Measurements from ENCODE around the gene REG1B. TPM values are rescaled to one million over a fixed set of nuclear protein-coding genes. Genes with fewer than 3 reads are reported as not detected.

Gene REG1B
- total RNA-seq, 2 donors from 2014 or later: 1.8 TPM; not detected in 1

- Histone ChIP-seq H3K27me3 (replicated peaks; ENCODE audit: insufficient read depth) (no peaks in the 10 kb centered on the region), H3K4me3 (no peak overlapping the region), H3K9me3 (peaks cover 6% of the 10 kb centered on the region), H3K36me3 (no peaks in the 10 kb centered on the region), H3K4me1 (ENCODE audit: control insufficient read depth in 1 of 2, low read depth in 2 of 2) (no peaks in the 10 kb centered on the region), H3K27ac (no peak overlapping the region)
- ATAC-seq (ENCODE audit: insufficient number of reproducible peaks, low FRiP score, low read depth) (no peak), DNase-seq (ENCODE audit: low spot score) (no peak)
- no peak for TF ChIP-seq CTCF (IDR thresholded peaks at IDR 0.05)
These were observed 12.5 kb upstream of the REG1B start for GRCh38 chr2:79100285-79100684.

- Histone ChIP-seq H3K9me3 (peaks cover 6% of the 10 kb centered on the region), H3K4me1 (ENCODE audit: control insufficient read depth in 1 of 2, low read depth in 2 of 2) (no peaks in the 10 kb centered on the region), H3K4me3 (no peak overlapping the region), H3K36me3 (no peaks in the 10 kb centered on the region), H3K27ac (no peak overlapping the region), H3K27me3 (replicated peaks; ENCODE audit: insufficient read depth) (no peaks in the 10 kb centered on the region)
- no peak for TF ChIP-seq CTCF (IDR thresholded peaks at IDR 0.05)
- ATAC-seq (ENCODE audit: insufficient number of reproducible peaks, low FRiP score, low read depth) (no peak), DNase-seq (ENCODE audit: low spot score) (no peak)
These were observed 11.4 kb upstream of the REG1B start for GRCh38 chr2:79099140-79099686.

- Histone ChIP-seq H3K4me1 (ENCODE audit: control insufficient read depth in 1 of 2, low read depth in 2 of 2) (no peaks in the 10 kb centered on the region), H3K4me3 (no peak overlapping the region), H3K27ac (no peak overlapping the region), H3K9me3 (peaks cover 6% of the 10 kb centered on the region), H3K36me3 (no peaks in the 10 kb centered on the region), H3K27me3 (replicated peaks; ENCODE audit: insufficient read depth) (no peaks in the 10 kb centered on the region)
- DNase-seq (ENCODE audit: low spot score) (no peak), ATAC-seq (ENCODE audit: insufficient number of reproducible peaks, low FRiP score, low read depth) (no peak)
- TF ChIP-seq CTCF (IDR thresholded peaks at IDR 0.05): no peak
These were observed 10.1 kb upstream of the REG1B start for GRCh38 chr2:79097843-79098242.

GRCh38 chr2:79090693-79091092 lies 2.9 kb upstream of the REG1B start:
- ATAC-seq (ENCODE audit: insufficient number of reproducible peaks, low FRiP score, low read depth) (no peak), DNase-seq (ENCODE audit: low spot score) (no peak)
- no peak for TF ChIP-seq CTCF (IDR thresholded peaks at IDR 0.05)
- H3K4me3 ChIP-seq: no peak overlapping the region
- H3K27ac ChIP-seq: no peak overlapping the region
- H3K9me3 ChIP-seq: no peaks in the 10 kb centered on the region
- H3K4me1 ChIP-seq (ENCODE audit: control insufficient read depth in 1 of 2, low read depth in 2 of 2): no peaks in the 10 kb centered on the region
- no peaks in the 10 kb centered on the region for H3K27me3 ChIP-seq (replicated peaks; ENCODE audit: insufficient read depth)
- H3K36me3 ChIP-seq: no peaks in the 10 kb centered on the region

GRCh38 chr2:79086255-79086654 lies 1.5 kb downstream of the REG1B start:
- ATAC-seq (ENCODE audit: insufficient number of reproducible peaks, low FRiP score, low read depth) (no peak), DNase-seq (ENCODE audit: low spot score) (no peak)
- Histone ChIP-seq H3K4me3 (no peak overlapping the region), H3K9me3 (no peaks in the 10 kb centered on the region), H3K27me3 (replicated peaks; ENCODE audit: insufficient read depth) (no peaks in the 10 kb centered on the region), H3K27ac (no peak overlapping the region), H3K4me1 (ENCODE audit: control insufficient read depth in 1 of 2, low read depth in 2 of 2) (no peaks in the 10 kb centered on the region), H3K36me3 (no peaks in the 10 kb centered on the region)
- TF ChIP-seq CTCF (IDR thresholded peaks at IDR 0.05): no peak

All from thoracic aorta (tissue), 2 donors.